Activated naive CD4-positive, alpha-beta T cell treated with anti-CD3 and anti-CD28 coated beads, Interleukin-2, amount 10 ng/mL, durations not matched to agents 7 days and 5 days (primary cell): ENCODE measurements around the gene CLIP2.

Experiments used
- CTCF ChIA-PET: fragments of 350-600 bp; sonication (Branson Sonifier 250); formaldehyde crosslinking; loops from one replicate; lab custom pipeline; 2021; ENCODE audit warnings: antibody characterized with exemption; lab: Charles Lee
- DNase-seq: peaks from one replicate; pipeline ENCODE4 v3.0.0-alpha.2; 2020
- H3K27ac Mint-ChIP-seq: one replicate; pipeline ENCODE4 v1.8.0; 2021; ENCODE audit warnings: mild to moderate bottlenecking, moderate library complexity, mixed read lengths
- H3K27me3 Mint-ChIP-seq: one replicate; pipeline ENCODE4 v1.8.0; 2021; ENCODE audit warnings: mild to moderate bottlenecking, mixed read lengths
- H3K36me3 Mint-ChIP-seq: one replicate; pipeline ENCODE4 v1.8.0; 2021; ENCODE audit warnings: mixed read lengths
- H3K4me1 Mint-ChIP-seq: one replicate; pipeline ENCODE4 v1.8.0; 2021; ENCODE audit warnings: mixed read lengths
- H3K4me3 Mint-ChIP-seq: one replicate; pipeline ENCODE4 v1.8.0; 2021; ENCODE audit warnings: mild to moderate bottlenecking, moderate library complexity, mixed read lengths
- H3K9me3 Mint-ChIP-seq: one replicate; pipeline ENCODE4 v1.8.0; 2021; ENCODE audit warnings: mixed read lengths

Gene CLIP2

GRCh38 chr7:74283858-74284447, 5.3 kb upstream of the CLIP2 start:
- Mint-ChIP-seq H3K9me3 (no peaks in the 10 kb centered on the region), H3K36me3 (no peaks in the 10 kb centered on the region), H3K27ac (no peak overlapping the region), H3K4me1 (peaks cover 11% of the 10 kb centered on the region), H3K4me3 (no peak overlapping the region), H3K27me3 (peaks cover 68% of the 10 kb centered on the region)
- no peak for DNase-seq
- CTCF ChIA-PET, result no interaction called here

- H3K4me3 Mint-ChIP-seq, result no peak overlapping the region
- no peak for DNase-seq
- H3K27me3 Mint-ChIP-seq, result peaks cover 67% of the 10 kb centered on the region
- no peaks in the 10 kb centered on the region for H3K36me3 Mint-ChIP-seq
- no peaks in the 10 kb centered on the region for H3K9me3 Mint-ChIP-seq
- H3K27ac Mint-ChIP-seq, result no peak overlapping the region
- CTCF ChIA-PET, result no interaction called here
- H3K4me1 Mint-ChIP-seq, result peaks cover 12% of the 10 kb centered on the region
These were observed 4.4 kb upstream of the CLIP2 start for GRCh38 chr7:74284781-74285259.

- no peak for DNase-seq
- Mint-ChIP-seq H3K4me3 (no peak overlapping the region), H3K36me3 (no peaks in the 10 kb centered on the region), H3K4me1 (peaks cover 15% of the 10 kb centered on the region), H3K27me3 (peaks cover 67% of the 10 kb centered on the region), H3K9me3 (no peaks in the 10 kb centered on the region), H3K27ac (no peak overlapping the region)
- CTCF ChIA-PET, result interaction anchor here (1.6 kb wide), 1 partner anchor 11 kb away, joined by 5 read pairs; no protein-coding TSS in a partner anchor
These were observed 3.1 kb upstream of the CLIP2 start for GRCh38 chr7:74286131-74286530.

- CTCF ChIA-PET, result interaction anchor here (1.0 to 1.7 kb wide), 4 partner anchors 11 to 18 kb away, joined by 3 to 13 read pairs (median 6); no protein-coding TSS in a partner anchor
These were observed 1.7 kb upstream of the CLIP2 start for GRCh38 chr7:74287303-74288033.

GRCh38 chr7:74288034-74288881, 949 bp upstream of the CLIP2 start:
- Mint-ChIP-seq H3K27ac (no peak overlapping the region), H3K9me3 (no peaks in the 10 kb centered on the region), H3K4me3 (peak overlapping the region; percentile 76), H3K36me3 (no peaks in the 10 kb centered on the region), H3K4me1 (peaks cover 16% of the 10 kb centered on the region), H3K27me3 (peaks cover 84% of the 10 kb centered on the region)
- CTCF ChIA-PET, result interaction anchor here (0.9 to 1.7 kb wide), 4 partner anchors 12 to 82 kb away, joined by 3 to 13 read pairs (median 6); no protein-coding TSS in a partner anchor
- no peak for DNase-seq

More at GRCh38 chr7:74287303-74288033, 1.7 kb upstream of the CLIP2 start:
- DNase-seq, result no peak
- Mint-ChIP-seq H3K36me3 (no peaks in the 10 kb centered on the region), H3K4me3 (no peak overlapping the region), H3K4me1 (peaks cover 15% of the 10 kb centered on the region), H3K27me3 (peaks cover 81% of the 10 kb centered on the region), H3K27ac (no peak overlapping the region), H3K9me3 (no peaks in the 10 kb centered on the region)

- Mint-ChIP-seq H3K27me3 (peaks cover 83% of the 10 kb centered on the region), H3K27ac (no peak overlapping the region), H3K4me3 (peak overlapping the region; percentile 37), H3K4me1 (peaks cover 22% of the 10 kb centered on the region), H3K9me3 (no peaks in the 10 kb centered on the region), H3K36me3 (no peaks in the 10 kb centered on the region)
- DNase-seq, result peak; percentile 35
- CTCF ChIA-PET, result interaction anchor here (1.9 kb wide), 1 partner anchor 111 kb away, joined by 7 read pairs; no protein-coding TSS in a partner anchor
These were observed 699 bp downstream of the CLIP2 start for GRCh38 chr7:74289659-74290552.

- Mint-ChIP-seq H3K4me1 (peaks cover 22% of the 10 kb centered on the region), H3K27ac (no peak overlapping the region), H3K36me3 (no peaks in the 10 kb centered on the region), H3K4me3 (peak overlapping the region; percentile 53), H3K9me3 (no peaks in the 10 kb centered on the region), H3K27me3 (peaks cover 89% of the 10 kb centered on the region)
- CTCF ChIA-PET, result interaction anchor here (1.9 kb wide), 1 partner anchor 111 kb away, joined by 7 read pairs; no protein-coding TSS in a partner anchor
- DNase-seq, result no peak
These were observed 1.3 kb downstream of the CLIP2 start for GRCh38 chr7:74290553-74290950.

GRCh38 chr7:74290981-74291441, 1.8 kb downstream of the CLIP2 start:
- no peak overlapping the region for H3K4me3 Mint-ChIP-seq
- no peak for DNase-seq
- H3K4me1 Mint-ChIP-seq, result peaks cover 22% of the 10 kb centered on the region
- CTCF ChIA-PET, result interaction anchor here (1.9 kb wide), 1 partner anchor 110 kb away, joined by 7 read pairs; no protein-coding TSS in a partner anchor
- no peak overlapping the region for H3K27ac Mint-ChIP-seq
- no peaks in the 10 kb centered on the region for H3K9me3 Mint-ChIP-seq
- no peaks in the 10 kb centered on the region for H3K36me3 Mint-ChIP-seq
- H3K27me3 Mint-ChIP-seq, result peaks cover 92% of the 10 kb centered on the region

- Mint-ChIP-seq H3K27me3 (peaks cover 89% of the 10 kb centered on the region), H3K36me3 (no peaks in the 10 kb centered on the region), H3K27ac (no peak overlapping the region), H3K9me3 (no peaks in the 10 kb centered on the region), H3K4me3 (no peak overlapping the region), H3K4me1 (peaks cover 22% of the 10 kb centered on the region)
- CTCF ChIA-PET, result interaction anchor here (1.9 kb wide), 1 partner anchor 110 kb away, joined by 7 read pairs; no protein-coding TSS in a partner anchor
- no peak for DNase-seq
These were observed 2.3 kb downstream of the CLIP2 start for GRCh38 chr7:74291535-74291934.

- Mint-ChIP-seq H3K36me3 (no peaks in the 10 kb centered on the region), H3K9me3 (no peaks in the 10 kb centered on the region), H3K27ac (no peak overlapping the region), H3K4me1 (peaks cover 22% of the 10 kb centered on the region), H3K27me3 (peaks cover 87% of the 10 kb centered on the region), H3K4me3 (no peak overlapping the region)
- CTCF ChIA-PET, result interaction anchor here (1.2 kb wide), 1 partner anchor 107 kb away, joined by 3 read pairs; no protein-coding TSS in a partner anchor
- DNase-seq, result no peak
These were observed 3.8 kb downstream of the CLIP2 start for GRCh38 chr7:74292757-74293576.

- DNase-seq, result no peak
- no peaks in the 10 kb centered on the region for H3K36me3 Mint-ChIP-seq
- H3K4me1 Mint-ChIP-seq, result peaks cover 16% of the 10 kb centered on the region
- CTCF ChIA-PET, result no interaction called here
- no peak overlapping the region for H3K4me3 Mint-ChIP-seq
- H3K9me3 Mint-ChIP-seq, result no peaks in the 10 kb centered on the region
- H3K27ac Mint-ChIP-seq, result no peak overlapping the region
- H3K27me3 Mint-ChIP-seq, result peaks cover 82% of the 10 kb centered on the region
These were observed 4.3 kb downstream of the CLIP2 start for GRCh38 chr7:74293577-74293908.

- peaks cover 75% of the 10 kb centered on the region for H3K27me3 Mint-ChIP-seq
- H3K27ac Mint-ChIP-seq, result no peak overlapping the region
- no peak overlapping the region for H3K4me3 Mint-ChIP-seq
- H3K4me1 Mint-ChIP-seq, result peaks cover 11% of the 10 kb centered on the region
- H3K9me3 Mint-ChIP-seq, result no peaks in the 10 kb centered on the region
- DNase-seq, result no peak
- H3K36me3 Mint-ChIP-seq, result no peaks in the 10 kb centered on the region
- CTCF ChIA-PET, result interaction anchor here (0.8 kb wide), 1 partner anchor 88 kb away, joined by 3 read pairs; no protein-coding TSS in a partner anchor
These were observed 5.2 kb downstream of the CLIP2 start for GRCh38 chr7:74294191-74294998.
